GM18526 (cell line): Measurements from ENCODE around the gene PHLPP1.

Experiments used
- POLR2A ChIP-seq: IDR thresholded peaks from 3 replicates; pipeline ENCODE4 v1.6.1; 2011; ENCODE audit not compliant: insufficient read length; ENCODE audit errors: extremely low read depth

PHLPP1 gene

DNA sequence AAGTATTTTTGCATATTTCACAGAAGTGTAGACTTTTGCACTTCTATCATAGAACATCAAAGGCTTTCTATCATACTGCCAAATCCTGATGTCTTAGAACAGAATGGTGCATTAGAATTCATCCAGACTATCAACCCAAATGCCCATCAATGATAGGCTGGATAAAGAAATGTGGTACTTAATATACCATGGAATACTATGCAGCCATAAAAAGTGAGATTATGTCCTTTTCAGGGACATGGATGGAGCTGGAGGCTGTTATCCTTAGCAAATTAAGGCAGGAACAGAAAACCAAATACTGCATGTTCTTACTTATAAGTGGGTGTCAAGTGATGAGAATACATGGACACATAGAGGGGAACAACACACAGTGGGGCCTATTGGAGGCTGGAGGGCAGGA lies 150.2 kb downstream of the PHLPP1 start:
- TF ChIP-seq POLR2A = no peak

- no peak for TF ChIP-seq POLR2A
Observed at GRCh38 chr18:62867534-62867933, 152.2 kb downstream of the PHLPP1 start.

DNA sequence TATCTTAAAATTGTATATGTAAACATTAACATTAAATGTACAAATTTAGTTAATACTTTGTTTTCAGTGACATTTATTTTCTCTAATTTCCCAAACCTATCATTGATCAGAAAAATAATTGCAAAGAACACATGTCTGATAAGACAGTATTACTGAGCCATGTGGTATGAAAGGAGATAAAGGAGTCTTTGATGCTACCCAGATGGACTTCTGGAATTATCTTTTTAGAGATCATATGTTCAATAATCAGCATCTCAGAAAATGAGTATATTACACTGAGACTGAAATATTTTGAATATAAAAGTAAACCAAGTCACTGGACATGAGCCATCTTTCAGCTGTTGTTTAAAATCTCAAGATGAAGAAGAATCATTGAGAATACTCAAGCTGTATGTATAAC lies 153.3 kb downstream of the PHLPP1 start:
- no peak for TF ChIP-seq POLR2A

- TF ChIP-seq POLR2A = no peak
Observed at GRCh38 chr18:62870643-62871042, 155.3 kb downstream of the PHLPP1 start.

- no peak for TF ChIP-seq POLR2A
Observed at GRCh38 chr18:62875323-62875722, 160.0 kb downstream of the PHLPP1 start.

- TF ChIP-seq POLR2A = no peak
Observed at GRCh38 chr18:62876111-62876510, 160.8 kb downstream of the PHLPP1 start.

DNA sequence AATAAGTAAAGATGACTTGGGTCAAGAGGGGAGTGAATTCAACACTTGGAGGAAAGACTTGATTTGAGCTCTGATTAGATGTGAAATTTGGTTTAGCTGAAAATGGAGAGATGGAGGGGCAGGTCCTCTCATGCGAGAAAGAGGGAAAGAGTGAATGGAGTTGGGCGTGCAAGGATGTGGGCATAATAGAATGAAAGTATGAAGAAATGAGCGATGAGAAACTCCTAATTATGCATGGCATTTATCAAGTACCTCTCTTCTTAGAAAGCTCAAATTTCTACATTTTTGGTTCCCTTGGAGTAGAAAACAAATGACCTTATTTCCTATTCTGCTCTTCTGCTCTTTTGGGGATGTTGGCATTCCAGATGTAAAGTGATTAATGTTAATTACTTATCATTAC lies 161.5 kb downstream of the PHLPP1 start:
- no peak for TF ChIP-seq POLR2A

GRCh38 chr18:62877411-62878221 lies 162.3 kb downstream of the PHLPP1 start:
- TF ChIP-seq POLR2A = no peak

DNA sequence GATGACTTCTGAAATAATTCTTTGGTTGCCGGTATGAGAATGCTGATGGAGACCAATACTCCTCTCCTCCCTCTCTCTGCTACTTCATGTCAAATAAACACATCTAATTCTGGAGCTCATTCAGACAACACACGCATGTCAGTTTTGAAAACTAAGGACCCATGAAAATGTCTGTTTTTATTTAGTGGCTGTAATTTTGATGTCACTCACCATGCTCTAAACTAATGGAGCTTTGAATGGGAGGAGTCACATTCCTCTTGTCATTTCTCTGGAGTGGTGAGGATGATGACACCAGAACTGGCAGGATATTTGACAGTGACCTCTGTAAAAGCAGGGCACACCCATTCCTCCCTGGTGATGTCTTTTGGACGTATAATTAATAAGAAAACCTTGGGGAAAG lies 163.0 kb downstream of the PHLPP1 start:
- no peak for TF ChIP-seq POLR2A

DNA sequence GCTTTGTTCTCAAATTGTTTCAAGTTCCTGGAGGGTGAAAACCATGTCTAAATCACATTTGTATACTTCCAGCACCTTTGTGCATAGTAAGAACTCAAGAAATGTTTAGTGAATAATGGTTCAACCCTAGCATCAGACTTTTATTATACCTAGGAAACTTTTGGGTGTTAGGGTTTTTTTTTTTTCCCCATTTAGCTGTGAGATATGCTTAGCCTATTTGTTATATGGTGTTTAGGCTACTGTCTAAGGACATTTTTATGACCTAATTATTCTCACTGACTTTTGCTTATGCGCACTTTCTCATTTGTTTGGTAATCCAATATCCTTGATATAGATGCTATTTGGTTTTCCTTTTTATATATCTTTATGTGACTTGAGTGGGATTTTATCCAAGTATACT lies 164.7 kb downstream of the PHLPP1 start:
- TF ChIP-seq POLR2A = no peak

DNA sequence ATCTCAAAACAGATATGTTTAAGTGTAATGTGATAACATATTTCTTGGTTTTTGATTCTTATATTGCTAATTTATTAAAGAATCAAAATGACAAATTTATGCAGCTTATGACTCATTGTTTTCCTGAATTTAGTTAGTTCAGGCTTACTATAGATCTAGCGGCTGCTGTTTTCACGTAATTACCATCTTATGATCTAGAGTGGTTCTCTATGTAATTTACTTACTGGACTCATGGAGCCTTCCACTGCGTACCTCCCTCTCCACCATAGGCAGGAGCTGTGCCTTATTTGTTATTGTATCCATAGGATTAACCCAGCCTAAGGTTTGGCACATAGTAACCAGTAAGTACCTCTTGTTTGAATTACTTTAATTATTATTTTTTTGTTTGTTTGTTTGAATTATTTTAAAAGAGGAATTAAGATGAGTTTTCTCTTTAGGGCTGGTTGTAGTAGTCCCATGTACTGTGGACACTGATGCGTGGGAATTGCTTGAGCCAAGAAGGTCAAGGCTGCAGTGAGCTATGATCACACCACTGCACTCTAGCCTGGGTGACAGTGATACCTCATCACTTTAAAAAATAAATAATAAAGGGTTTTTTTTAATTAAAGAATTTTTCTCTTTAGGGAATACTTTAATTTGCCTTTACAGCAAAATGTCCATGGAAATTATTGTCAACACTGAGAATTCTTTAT lies 165.5 kb downstream of the PHLPP1 start:
- no peak for TF ChIP-seq POLR2A

DNA sequence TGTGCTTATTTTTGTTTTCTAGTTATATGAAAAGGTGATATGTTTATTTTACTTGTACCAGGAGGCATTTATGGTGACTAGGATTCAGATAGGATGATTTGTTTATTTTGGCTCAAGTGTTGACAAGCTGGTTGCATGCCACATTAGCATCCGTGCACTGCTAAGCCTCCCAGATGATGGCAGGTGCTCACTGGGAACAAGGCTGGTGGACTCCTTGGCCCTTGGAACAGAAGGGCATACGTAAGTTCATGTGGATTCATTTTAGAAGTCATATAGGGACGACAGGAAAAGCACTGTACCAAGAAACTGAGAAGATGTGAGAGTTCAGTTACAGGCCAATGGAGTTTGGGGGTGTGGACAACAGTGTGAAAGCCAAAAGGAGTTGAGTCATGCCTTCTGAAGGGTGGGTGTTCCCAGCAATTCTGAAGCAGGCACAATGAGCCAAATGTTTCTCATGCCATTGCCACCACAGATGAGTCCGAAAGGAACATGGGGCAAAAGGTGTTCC lies 166.2 kb downstream of the PHLPP1 start:
- no peak for TF ChIP-seq POLR2A

DNA sequence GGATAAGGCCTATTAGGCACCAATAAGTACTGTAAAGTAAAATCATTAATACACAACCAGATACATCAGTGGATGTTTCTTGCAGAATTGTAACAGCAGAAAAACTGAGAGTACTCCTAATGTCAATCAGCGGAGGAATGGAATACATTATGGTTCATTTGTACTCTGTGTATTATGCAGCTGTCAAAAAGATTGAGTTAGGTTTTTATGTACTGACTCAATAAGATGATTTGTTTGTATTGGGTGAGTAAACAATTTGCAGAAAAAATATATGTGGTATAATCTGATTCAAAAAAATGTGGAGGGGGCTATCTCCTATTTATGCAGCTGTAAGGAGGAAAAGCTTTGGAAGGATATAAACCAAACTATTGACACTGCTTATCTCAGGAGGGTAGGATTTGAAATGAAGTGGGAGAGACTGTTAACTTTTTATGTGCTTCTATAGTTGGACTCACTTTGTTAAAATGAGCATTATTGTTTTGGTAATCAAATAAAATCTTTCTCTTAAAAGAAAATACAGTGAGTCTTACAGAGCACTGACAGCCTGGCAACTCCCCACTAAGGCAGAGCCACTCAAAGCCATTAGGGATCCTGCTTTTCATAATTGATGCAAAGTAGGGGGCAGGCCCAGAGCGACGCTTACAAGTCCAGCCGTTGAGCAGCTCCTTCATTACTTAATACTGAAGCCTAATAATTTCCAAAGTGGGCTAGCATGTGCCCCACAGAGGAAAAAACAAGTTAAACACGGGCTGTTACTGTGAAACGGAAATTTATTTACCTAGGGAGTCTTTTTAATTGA lies 168.8 kb downstream of the PHLPP1 start:
- TF ChIP-seq POLR2A = no peak

DNA sequence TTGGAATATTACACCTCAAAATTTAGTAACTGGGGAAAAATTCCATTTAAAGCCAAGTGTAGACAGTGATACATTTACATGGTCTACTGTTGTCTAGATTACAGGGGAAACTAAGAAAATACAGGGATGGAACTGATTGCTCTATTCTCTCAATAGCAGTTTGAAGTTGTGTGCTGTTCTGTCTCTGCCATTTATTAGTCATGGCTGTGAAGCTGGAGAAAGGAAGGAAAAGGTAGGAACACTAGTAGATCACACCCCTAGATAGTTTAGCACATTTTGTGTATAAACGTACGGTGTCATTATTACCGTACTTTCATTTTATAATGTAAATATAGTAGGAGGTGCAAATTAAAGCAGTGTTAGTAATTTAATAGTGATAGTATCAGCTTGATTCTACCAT lies 170.5 kb downstream of the PHLPP1 start:
- no peak for TF ChIP-seq POLR2A

DNA sequence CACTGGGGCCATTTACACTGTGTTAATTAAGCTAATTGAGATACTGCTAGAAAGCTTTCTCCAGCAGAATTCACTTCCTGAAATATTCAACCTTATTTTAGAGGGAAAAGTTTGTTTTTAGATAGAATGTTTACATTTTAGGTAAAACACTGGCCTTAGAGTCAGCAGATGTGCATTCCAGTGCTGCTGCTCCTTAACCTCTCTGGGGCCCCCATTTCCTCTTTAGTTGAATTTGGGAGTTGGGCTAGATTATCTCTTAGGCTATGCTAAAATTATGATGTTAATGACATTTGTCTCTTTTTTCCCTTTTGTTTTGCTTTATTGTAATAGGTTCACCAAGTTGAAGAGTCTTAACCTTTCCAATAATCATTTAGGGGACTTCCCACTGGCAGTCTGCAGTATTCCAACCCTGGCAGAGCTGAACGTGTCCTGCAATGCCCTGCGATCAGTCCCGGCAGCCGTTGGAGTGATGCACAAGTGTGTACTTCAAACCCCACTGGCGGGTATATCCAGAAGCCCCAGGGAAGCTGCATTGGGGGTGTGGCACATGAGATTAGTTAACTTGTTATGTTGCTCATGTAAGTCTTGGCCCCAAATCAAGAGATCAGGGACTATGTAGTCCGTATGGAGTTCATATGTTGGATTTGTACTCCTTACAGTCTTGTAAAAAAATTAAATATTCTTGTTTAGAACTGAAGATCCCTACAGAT lies 179.5 kb downstream of the PHLPP1 start:
- no peak for TF ChIP-seq POLR2A
